AG09309 (cell line): ENCODE results near the gene DNASE2B.

ENCODE experiments used
- DNase-seq: peaks from one replicate; pipeline ENCODE4 v3.0.0-alpha.2; 2010; ENCODE audit warnings: low read depth
- H3K4me3 ChIP-seq: 2 replicates; pipeline ENCODE4 v1.5.1; 2011; ENCODE audit warnings: mild to moderate bottlenecking, low read depth, low read length, moderate library complexity; ENCODE audit not compliant: control insufficient read depth
- CTCF ChIP-seq: IDR thresholded peaks from 2 replicates; pipeline ENCODE4 v1.5.1; 2011; ENCODE audit warnings: mild to moderate bottlenecking, low read depth, low read length, inconsistent platforms; ENCODE audit not compliant: insufficient read depth, control insufficient read depth; ENCODE audit errors: missing control alignments

The DNASE2B gene

DNA sequence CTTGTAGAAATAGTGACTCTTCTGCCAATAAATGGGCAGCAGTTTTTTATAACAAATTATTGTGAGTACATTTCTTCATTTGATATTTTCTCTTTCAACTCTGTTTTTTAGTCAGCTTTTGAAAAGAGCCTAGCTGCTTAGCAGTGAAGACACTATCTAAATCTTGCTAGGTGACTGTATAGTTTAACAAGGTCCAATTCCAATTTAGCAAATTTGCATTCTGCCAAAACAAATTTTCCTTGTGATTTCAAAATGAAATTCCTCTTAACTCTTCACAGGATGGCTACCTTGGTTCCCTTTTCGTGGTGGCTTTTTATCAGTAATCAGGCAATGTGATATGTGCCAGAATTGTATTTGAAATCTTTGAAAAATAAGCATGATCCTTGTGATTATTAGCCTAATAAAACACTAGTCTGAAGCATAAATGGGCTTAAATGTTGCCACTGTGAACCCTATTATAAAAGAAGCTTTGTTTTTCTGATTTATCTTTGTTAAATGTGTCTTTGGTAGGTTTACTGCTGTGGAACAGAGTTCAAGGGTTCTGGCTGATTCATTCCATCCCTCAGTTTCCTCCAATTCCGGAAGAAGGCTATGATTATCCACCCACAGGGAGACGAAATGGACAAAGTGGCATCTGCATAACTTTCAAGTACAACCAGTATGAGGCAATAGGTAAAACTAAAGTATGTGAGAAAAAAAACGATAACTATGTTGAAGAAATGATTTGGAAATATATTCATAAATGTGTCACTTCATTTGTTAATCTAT, 12.2 kb downstream of the DNASE2B start:
- no peak for TF ChIP-seq CTCF
- no peak for DNase-seq
- H3K4me3 ChIP-seq: no peak overlapping the region

GRCh38 chr1:84412316-84412942, 14.1 kb downstream of the DNASE2B start:
- H3K4me3 ChIP-seq: no peak overlapping the region
- no peak for TF ChIP-seq CTCF
- DNase-seq: no peak

DNA sequence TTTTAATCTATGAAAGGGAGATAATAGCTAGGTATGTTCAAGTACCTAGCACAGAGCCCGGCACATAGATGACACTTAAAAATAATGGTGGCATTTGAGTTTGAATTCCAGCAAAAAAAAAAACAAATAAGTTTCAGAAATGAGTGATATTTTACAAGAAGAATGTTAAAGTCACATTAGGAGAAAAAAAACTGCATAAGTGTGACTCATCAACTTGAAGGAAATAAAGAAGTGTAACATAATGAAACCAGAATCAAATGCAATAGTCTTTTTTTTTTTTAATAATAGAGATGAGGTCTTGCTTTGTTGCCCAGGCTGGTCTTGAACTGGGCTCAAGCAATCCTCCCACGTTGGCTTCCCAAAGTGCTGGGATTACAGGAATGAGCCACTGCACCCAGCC, 17.1 kb downstream of the DNASE2B start:
- H3K4me3 ChIP-seq: no peak overlapping the region
- no peak for TF ChIP-seq CTCF
- DNase-seq: no peak

- TF ChIP-seq CTCF: no peak
- H3K4me3 ChIP-seq: no peak overlapping the region
- DNase-seq: no peak
Observed at GRCh38 chr1:84422909-84423308, 24.6 kb downstream of the DNASE2B start.

GRCh38 chr1:84424513-84425149, 26.3 kb downstream of the DNASE2B start:
- DNase-seq: no peak
- no peak for TF ChIP-seq CTCF
- no peak overlapping the region for H3K4me3 ChIP-seq

GRCh38 chr1:84425150-84425896, 27.0 kb downstream of the DNASE2B start:
- DNase-seq: no peak
- H3K4me3 ChIP-seq: no peak overlapping the region
- no peak for TF ChIP-seq CTCF
